Activated naive CD4-positive, alpha-beta T cell treated with anti-CD3 and anti-CD28 coated beads, Interleukin-2, amount 50 U/mL, for 72 hours (primary cell): ENCODE data around the gene CD82. TPM values are rescaled to one million over a fixed set of nuclear protein-coding genes. Genes with fewer than 3 reads are reported as not detected.

Source experiments
- ATAC-seq, 2 donors: fragments of 150-1000 bp; cut with Tn5 transposase; 2 replicates each; pipeline ENCODE4 v1.10.0; 2021; ENCODE audit warnings: mild to moderate bottlenecking in 2 of 2, moderate library complexity in 2 of 2
- DNase-seq, 2 donors: peaks; one replicate each; pipeline ENCODE4 v3.0.0; 2021 to 2022; ENCODE audit warnings: low spot score in 2 of 2
- H3K27ac Mint-ChIP-seq, 2 donors: one replicate each; pipeline ENCODE4 v1.8.0; 2022; ENCODE audit warnings: mild to moderate bottlenecking in 2 of 2, mixed read lengths in 2 of 2
- H3K36me3 Mint-ChIP-seq, 2 donors: one replicate each; pipeline ENCODE4 v1.8.0; 2022; ENCODE audit warnings: mixed read lengths in 2 of 2
- H3K9me3 Mint-ChIP-seq, 2 donors: one replicate each; pipeline ENCODE4 v1.8.0; 2022; ENCODE audit warnings: mixed read lengths in 2 of 2
- total RNA-seq, 2 donors: library from RNA; stranded (reverse); gene quantifications; one replicate each; pipeline ENCODE4 v1.2.3, GENCODE V29; 2022

CD82 gene
- total RNA-seq, 2 donors from 2014 or later = 270 to 324 TPM

DNA sequence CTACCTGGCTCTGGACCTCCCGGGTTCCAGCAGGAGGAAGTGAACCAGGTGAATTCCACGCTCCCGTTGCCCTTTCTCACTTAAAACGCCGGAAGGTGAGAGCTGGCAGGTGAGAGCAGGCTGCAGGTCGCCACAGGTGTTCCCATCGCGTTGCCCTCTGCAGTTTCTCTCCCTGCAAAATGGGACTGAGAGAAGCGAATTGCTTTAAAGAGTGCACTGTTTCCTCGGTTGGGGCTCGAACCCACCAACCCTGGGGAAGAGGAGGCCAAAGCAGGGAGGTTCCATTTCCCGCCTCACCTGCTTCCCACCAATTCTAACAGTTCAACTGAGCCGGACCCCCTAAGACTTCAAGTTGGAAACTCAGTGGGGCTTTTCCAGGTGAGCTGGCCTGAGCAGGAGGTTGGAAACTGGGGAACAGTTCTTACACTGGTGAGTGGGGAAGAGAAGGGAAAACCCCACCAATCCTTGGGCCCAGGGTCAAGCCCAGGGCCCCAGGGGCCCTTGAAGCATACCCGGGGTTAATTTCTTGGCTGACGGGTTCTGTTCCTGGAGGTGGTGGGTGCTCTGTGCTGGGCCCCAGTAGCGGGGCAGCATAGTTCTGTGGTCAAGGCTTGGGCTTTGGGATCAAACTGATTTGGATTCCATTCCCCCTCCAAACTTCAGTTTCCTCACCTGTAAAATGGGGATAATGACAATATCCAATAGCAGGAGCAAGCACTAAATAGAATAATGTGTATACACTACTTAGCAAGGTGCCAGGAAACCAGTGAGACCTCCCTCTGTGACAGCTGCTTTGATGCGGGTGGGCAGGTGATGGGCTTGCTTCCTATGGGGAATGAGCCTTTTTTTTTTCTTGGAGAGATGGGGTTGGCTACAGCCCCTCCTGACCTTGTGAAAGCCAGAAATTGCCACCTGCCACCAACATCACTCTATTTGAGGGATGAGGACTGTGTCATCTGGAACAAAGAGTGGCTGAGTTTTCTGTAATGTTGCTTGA lies 788 bp downstream of the CD82 start:
- H3K9me3 Mint-ChIP-seq = no peaks in the 10 kb centered on the region
- H3K27ac Mint-ChIP-seq = peak overlapping the region; percentile 92 to 93
- peaks cover 42 to 45% of the 10 kb centered on the region in 2 donors for H3K36me3 Mint-ChIP-seq
- ATAC-seq (no peak), DNase-seq (no peak)

DNA sequence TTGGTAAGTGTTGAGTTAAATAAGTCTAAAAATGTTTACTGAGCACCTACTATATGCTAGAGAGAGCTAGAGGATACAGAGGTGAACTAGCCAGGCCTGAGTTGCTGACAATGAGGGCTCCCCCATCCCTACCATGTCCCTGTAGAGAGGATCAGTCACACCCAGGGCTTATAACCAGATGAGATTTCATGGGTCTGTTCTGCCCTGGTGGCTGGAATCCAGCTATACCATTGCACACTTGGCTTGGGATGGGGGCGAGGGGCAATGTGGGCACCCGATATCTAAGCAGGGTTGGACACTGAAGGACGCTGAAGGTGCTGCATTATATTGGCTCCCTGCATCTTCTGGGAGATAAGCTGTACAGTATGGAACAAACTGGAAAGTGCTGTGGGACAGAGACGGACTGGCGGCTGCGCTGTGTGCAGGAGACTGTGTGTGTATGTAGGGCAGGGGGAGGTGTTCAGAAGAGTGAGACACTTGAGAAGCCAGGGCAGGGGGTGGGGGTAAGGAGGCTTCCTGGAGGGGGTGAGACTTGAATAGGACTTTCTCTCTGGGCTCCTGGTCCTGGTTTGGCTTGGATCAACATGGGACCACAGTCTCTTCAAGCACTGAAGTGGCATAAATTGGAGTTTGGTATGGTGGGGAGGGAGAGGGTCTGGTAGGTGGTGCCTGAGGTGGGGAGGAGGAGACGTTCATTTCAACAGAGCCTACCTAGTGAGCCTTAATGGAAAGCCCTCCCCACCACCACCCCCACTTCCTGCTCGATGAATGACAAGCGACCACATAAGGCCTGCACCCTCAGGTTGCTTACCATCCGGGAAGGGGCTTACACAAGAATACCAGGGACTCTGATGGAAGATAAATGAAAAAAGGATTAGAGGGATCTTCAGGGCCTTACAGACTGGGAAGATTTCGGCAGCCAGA lies 1.8 kb downstream of the CD82 start:
- ATAC-seq = no peak

GRCh38 chr11:44567876-44568256 lies 2.4 kb downstream of the CD82 start:
- H3K27ac Mint-ChIP-seq = peak overlapping the region; percentile 82 to 93
- ATAC-seq (no peak), DNase-seq (no peak)
- H3K36me3 Mint-ChIP-seq = peaks cover 51 to 57% of the 10 kb centered on the region in 2 donors
- H3K9me3 Mint-ChIP-seq = no peaks in the 10 kb centered on the region

More for the DNA sequence above, 1.8 kb downstream of the CD82 start:
- Mint-ChIP-seq H3K9me3 (no peaks in the 10 kb centered on the region), H3K36me3 (peaks cover 45 to 51% of the 10 kb centered on the region in 2 donors), H3K27ac (peak overlapping the region; percentile 82 to 93)
- no peak for DNase-seq

GRCh38 chr11:44568331-44568657 lies 2.8 kb downstream of the CD82 start:
- DNase-seq = no peak
- H3K27ac Mint-ChIP-seq = peak overlapping the region; percentile 82 to 93
- no peaks in the 10 kb centered on the region for H3K9me3 Mint-ChIP-seq
- ATAC-seq = no peak
- peaks cover 55 to 58% of the 10 kb centered on the region in 2 donors for H3K36me3 Mint-ChIP-seq

DNA sequence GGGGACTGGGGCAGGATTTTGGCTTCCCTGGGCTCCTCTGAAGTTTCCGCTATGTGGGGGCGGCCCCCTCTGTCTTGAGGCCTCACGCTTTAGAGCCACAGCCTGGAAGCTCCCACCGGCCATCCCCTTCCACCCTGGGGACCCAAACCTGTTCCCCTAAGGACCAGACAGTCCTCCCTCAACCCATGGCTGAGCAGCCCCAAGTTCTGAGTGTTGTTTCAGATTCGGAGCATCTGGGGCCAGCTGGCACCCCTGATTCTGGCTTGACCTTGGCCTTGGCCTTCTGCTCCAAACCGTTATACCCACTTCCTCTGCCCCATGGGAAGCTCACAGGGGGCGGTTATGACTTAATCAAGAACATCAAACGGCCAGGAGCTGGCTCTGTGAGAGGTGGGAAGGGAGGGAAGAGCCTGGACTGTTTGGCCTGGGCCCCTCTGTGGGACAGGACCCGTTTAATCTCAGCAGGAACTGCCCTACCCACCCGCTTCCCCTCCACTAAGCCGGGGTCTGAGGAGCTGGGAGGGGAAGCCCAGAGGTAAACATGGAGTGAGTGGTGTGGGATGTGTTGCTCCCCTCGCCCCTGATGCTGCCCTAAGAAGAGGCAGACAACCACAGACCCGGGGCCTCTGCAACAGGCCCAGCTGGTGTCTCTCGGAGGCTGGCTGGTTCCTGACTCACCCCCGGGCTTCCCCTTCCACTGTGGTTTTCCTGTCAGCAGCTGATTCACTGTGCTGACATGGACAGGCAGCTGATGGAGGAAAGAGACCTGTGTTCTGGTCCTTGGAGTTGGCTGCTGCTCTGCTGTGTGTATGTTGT lies 3.4 kb downstream of the CD82 start:
- DNase-seq = peak; percentile 81 to 95
- Mint-ChIP-seq H3K27ac (peak overlapping the region; percentile 75 to 93), H3K36me3 (peaks cover 58 to 60% of the 10 kb centered on the region in 2 donors), H3K9me3 (no peaks in the 10 kb centered on the region)
- ATAC-seq = peak; percentile 66 to 71

DNA sequence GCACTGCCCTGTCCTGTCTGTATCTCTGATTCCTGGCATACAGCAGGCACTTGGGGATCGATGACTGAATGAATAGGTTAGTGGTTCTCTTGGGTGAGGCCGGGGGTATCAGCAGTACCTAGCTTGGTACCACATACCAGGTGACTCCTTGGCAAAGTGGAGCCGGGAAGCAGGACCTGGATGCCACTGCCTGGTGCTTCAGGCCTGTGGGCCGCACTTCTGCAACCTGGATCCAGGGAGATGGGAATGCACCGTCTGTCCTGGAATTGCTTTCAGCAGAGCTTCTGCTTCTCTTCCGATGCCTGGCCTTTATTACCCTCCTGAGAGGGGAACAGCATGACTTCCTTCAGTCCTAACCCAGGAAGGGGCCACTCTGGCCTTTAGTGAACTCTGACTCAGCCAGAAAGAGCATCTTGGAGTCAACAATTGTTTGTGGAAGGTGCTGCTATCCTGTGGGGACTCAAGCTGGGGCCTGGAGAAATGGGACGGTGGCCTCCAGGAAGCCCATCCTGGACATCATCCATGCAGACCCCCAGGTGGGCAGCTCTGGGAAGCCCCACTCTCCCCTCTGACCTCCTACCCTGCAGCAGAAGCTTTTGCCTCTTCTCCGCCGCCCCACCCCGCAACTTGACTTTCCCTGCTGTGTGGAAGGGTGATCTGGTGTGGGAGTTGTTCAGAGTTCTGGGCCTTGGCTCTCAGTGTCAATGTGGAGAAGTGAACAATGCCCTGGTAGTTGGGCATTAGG lies 5.1 kb downstream of the CD82 start:
- Mint-ChIP-seq H3K9me3 (no peaks in the 10 kb centered on the region), H3K27ac (peak overlapping the region; percentile 93 to 97), H3K36me3 (peaks cover 57 to 61% of the 10 kb centered on the region in 2 donors)
- no peak for ATAC-seq
- DNase-seq = no peak

GRCh38 chr11:44571871-44572270 lies 6.4 kb downstream of the CD82 start:
- H3K27ac Mint-ChIP-seq = peak overlapping the region; percentile 50 to 97
- H3K9me3 Mint-ChIP-seq = no peaks in the 10 kb centered on the region
- ATAC-seq = no peak
- H3K36me3 Mint-ChIP-seq = peaks cover 51 to 53% of the 10 kb centered on the region in 2 donors
- no peak for DNase-seq

DNA sequence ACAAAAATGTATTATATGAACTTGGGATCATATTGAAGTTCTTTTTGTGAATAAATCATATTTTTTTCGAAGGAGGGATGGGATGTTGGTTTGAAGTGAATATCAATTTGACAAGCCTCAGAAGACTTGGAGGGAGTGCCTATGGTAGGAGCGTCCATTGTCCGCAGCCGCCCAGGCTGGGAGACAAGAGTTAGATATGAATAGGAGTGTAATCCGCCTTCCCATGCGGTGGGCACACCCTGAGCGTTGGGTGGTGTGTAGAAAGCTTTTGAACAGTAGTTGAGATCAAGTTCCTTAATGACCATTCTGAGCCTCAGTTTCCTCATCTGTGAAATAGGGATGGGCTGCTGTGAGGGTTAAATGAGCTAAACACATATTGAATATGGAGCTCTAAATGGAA lies 7.0 kb downstream of the CD82 start:
- Mint-ChIP-seq H3K36me3 (peaks cover 48 to 51% of the 10 kb centered on the region in 2 donors), H3K9me3 (no peaks in the 10 kb centered on the region), H3K27ac (peak overlapping the region; percentile 97 to 99)
- ATAC-seq = no peak
- no peak for DNase-seq

DNA sequence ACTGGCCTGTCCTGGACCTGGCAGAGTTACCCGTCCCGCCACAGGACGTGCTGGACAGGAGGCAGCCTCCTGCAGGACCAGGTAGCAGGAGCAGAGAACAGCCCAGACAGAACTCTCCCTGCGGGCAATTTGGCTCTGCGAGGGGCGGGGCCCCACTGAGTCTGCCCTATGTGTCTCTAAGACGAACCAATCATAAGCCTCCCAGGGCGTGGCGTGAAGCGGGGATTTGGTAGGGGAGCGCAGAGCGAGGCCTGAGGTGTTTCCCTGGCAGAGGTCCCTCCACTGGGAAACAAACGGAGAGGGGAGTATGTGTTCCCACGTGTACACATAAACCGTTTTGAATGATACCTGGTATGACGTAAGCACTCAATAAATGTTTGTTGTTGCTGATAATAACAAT lies 7.4 kb downstream of the CD82 start:
- H3K9me3 Mint-ChIP-seq = no peaks in the 10 kb centered on the region
- H3K27ac Mint-ChIP-seq = peak overlapping the region; percentile 97 to 99
- peaks cover 48% of the 10 kb centered on the region in 2 donors for H3K36me3 Mint-ChIP-seq
- no peak for DNase-seq
- ATAC-seq = no peak

DNA sequence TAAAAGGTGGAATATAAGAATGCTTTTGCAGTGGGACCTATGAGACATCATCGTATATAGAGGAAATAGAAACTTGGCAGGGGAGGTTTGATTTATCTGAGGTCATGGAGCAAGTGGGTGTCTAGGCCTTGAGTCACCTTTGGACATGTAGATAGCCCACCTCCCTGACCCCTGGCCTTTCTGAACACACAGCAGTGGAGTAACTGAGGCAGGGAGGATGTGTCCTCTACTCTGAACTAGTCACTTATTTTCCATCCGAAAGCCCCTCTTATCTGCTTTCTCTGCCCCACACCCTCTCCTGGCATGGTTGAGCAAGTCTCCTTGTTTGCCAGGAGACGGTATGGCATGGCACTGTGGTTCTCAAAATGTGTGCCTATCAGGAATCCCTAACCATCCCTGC lies 7.9 kb downstream of the CD82 start:
- ATAC-seq (peak; percentile 4 to 46), DNase-seq (peak in 1 of 2 donors; percentile 69)
- peaks cover 45% of the 10 kb centered on the region in 2 donors for H3K36me3 Mint-ChIP-seq
- peak overlapping the region; percentile 97 to 99 for H3K27ac Mint-ChIP-seq
- H3K9me3 Mint-ChIP-seq = no peaks in the 10 kb centered on the region

DNA sequence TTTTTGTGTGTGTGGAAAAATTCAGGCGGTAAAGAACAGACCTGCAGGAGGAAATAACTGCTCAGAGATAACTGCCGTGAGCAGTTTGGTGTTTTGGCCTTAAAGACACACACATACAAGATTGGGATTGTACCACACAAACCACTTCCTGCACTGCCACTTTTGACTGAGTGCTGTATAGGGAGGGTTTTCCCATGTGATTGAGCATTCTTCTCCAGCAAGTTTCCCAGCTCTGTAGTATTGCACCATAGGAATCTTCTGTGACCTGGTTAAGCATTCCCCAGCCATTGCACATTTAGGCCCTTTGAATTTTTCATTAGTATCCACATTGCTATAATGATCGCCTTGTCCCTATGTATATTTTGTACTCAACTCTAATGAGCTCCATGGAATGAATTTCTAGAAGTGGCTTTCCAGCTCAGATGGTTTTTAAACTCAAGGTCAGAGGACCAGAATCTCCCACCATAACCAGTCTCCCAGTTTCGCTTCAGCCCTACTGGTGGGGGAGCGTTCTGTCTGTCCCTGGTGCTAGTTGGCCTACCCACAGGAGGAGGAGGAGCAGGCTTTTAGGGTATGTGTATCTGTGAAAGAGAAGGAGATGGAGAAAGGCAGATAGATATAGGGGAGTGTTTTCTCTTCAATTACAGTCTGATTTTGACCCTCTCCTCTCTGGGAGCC lies 9.3 kb downstream of the CD82 start:
- ATAC-seq (peak; percentile 58 to 71), DNase-seq (no peak)
- Mint-ChIP-seq H3K27ac (peak overlapping the region; percentile 97 to 99), H3K36me3 (peaks cover 44 to 48% of the 10 kb centered on the region in 2 donors), H3K9me3 (no peaks in the 10 kb centered on the region)

DNA sequence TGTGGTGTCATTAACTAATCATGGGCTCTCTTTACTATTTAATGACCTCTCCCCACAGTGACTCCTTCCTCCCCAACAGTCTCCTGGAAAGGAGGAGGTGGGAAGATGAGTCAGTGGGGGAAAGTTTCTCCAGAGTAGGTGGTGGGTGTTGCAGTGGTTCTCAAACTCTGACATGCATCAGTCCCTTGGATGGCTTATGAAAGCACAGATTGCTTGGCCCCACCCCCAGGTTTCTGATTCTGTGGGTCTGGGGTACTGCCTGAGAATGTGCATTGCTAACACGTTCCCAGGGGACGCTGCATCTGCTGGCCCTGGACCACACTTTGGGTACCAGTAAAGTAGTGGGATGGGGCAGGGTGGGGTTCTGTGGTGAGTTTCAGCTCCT lies 9.8 kb downstream of the CD82 start:
- Mint-ChIP-seq H3K27ac (peak overlapping the region; percentile 97 to 99), H3K36me3 (peaks cover 45 to 48% of the 10 kb centered on the region in 2 donors), H3K9me3 (no peaks in the 10 kb centered on the region)
- DNase-seq (peak in 1 of 2 donors; percentile 77), ATAC-seq (peak; percentile 56 to 64)

DNA sequence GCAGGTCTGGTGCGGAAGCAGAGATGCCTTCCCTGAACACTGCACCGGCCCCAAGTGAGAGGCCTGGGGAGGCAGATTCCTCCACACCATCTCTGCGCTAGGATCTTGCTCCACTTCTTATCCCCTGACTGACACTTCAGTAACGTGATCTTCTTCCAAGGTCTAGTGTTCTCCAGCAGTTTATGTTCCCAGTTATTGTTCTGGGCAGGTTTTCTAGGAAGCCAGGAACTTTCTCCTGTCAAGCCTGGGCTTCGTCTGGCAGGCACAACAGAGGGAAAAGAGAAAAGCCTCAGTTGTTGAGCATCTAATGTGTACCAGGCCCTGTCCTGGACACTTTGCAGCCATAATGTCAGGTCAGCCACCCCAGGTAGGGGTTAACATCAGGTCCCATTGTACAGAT lies 10.5 kb downstream of the CD82 start:
- no peak for ATAC-seq
- no peak for DNase-seq
- no peaks in the 10 kb centered on the region for H3K9me3 Mint-ChIP-seq
- peak overlapping the region; percentile 92 to 97 for H3K27ac Mint-ChIP-seq
- H3K36me3 Mint-ChIP-seq = peaks cover 40 to 45% of the 10 kb centered on the region in 2 donors

GRCh38 chr11:44576656-44577055 lies 11.2 kb downstream of the CD82 start:
- no peak for ATAC-seq
- H3K36me3 Mint-ChIP-seq = peaks cover 43 to 50% of the 10 kb centered on the region in 2 donors
- H3K27ac Mint-ChIP-seq = peak overlapping the region; percentile 92 to 97
- H3K9me3 Mint-ChIP-seq = no peaks in the 10 kb centered on the region
- no peak for DNase-seq

DNA sequence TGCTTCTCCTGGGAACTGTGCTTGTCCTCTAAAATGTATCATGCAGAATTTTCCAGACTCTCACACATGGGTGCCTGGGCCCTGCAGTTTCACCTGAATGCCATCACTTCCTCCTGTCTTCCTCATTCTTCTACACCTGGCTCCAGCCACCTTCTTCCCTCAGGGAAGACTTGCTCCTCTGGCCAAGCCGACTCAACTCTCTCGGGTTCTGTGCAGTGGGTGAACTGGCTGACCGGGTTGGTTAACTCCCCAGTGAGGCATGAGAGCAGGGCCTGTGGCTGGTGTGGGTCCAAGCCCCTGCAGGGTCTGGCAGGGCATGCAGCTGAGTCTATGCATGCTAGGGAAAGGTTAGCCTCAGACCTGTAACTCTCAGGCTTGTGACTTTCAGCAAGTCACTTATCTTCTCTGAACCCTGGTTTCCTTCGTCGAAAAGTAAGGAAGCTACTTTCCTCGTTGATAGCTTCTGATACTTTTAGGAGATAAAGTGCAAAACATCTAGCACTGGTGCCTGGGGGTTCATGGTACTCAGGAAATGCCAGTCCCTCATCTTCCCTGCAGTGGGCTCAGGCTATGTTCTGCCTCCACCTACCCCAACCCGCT lies 11.9 kb downstream of the CD82 start:
- Mint-ChIP-seq H3K9me3 (no peaks in the 10 kb centered on the region), H3K36me3 (peaks cover 43 to 52% of the 10 kb centered on the region in 2 donors), H3K27ac (peak overlapping the region; percentile 88 to 97)
- DNase-seq = no peak
- no peak for ATAC-seq
